Activated naive CD8-positive, alpha-beta T cell treated with anti-CD3 and anti-CD28 coated beads, Interleukin-2, amount 10 ng/mL, durations not matched to agents 7 days and 5 days (primary cell): ENCODE results near the gene IMP4. TPM values are rescaled to one million over a fixed set of nuclear protein-coding genes. Genes with fewer than 3 reads are reported as not detected.
A peak's percentile ranks its signal among the peaks of the same experiment; 100 is the strongest.

Experiments
- ATAC-seq: fragments of 150-1000 bp; cut with Tn5 transposase; one replicate; pipeline ENCODE4 v1.10.0; 2021; ENCODE audit warnings: low read depth, moderate library complexity
- POLR2A ChIA-PET: fragments of 350-600 bp; sonication (Branson Sonifier 250); formaldehyde crosslinking; loops from one replicate; lab custom pipeline; 2021; ENCODE audit warnings: antibody characterized with exemption; lab: Charles Lee
- DNase-seq: peaks from one replicate; pipeline ENCODE4 v3.0.0; 2021
- H3K27ac Mint-ChIP-seq: one replicate; pipeline ENCODE4 v1.8.0; 2022; ENCODE audit warnings: mild to moderate bottlenecking, mixed read lengths
- H3K27me3 Mint-ChIP-seq: one replicate; pipeline ENCODE4 v1.8.0; 2022; ENCODE audit warnings: mild to moderate bottlenecking, moderate library complexity, mixed read lengths
- H3K36me3 Mint-ChIP-seq: one replicate; pipeline ENCODE4 v1.8.0; 2021; ENCODE audit warnings: mild to moderate bottlenecking, mixed read lengths
- H3K4me1 Mint-ChIP-seq: one replicate; pipeline ENCODE4 v1.8.0; 2021; ENCODE audit warnings: mixed read lengths
- H3K4me3 Mint-ChIP-seq: one replicate; pipeline ENCODE4 v1.8.0; 2022; ENCODE audit warnings: mild to moderate bottlenecking, moderate library complexity, mixed read lengths
- H3K9me3 Mint-ChIP-seq: one replicate; pipeline ENCODE4 v1.8.0; 2021; ENCODE audit warnings: mixed read lengths
- total RNA-seq, 2 experiments: library from RNA; stranded (reverse); gene quantifications; one replicate each; pipeline ENCODE4 v1.2.3, GENCODE V29; 2021

IMP4 gene
- total RNA-seq, 2 experiments from 2014 or later: 64.9 to 65.8 TPM

DNA sequence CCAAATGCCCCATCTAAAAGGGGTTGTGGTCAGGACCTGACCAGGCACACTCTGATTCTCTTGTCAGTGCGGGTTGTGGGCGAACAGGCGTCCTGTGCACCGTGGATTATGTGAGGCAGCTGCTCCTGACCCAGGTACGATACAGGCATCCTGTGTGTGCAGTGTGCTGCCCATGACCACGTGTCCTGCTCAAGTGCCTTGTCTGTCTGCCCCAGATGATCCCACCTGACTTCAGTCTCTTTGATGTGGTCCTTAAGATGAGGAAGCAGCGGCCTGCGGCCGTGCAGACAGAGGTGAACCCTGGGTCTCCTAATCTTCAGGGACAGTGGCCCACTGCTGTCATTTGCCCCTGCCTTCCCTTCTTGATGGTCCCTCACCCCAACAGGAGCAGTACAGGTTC lies 27.8 kb downstream of the IMP4 start:
- ATAC-seq: peak; percentile 78
- Mint-ChIP-seq H3K4me1 (peaks cover 38% of the 10 kb centered on the region), H3K4me3 (peak overlapping the region; percentile 95), H3K27ac (peak overlapping the region; percentile 96), H3K9me3 (peaks cover 2% of the 10 kb centered on the region), H3K36me3 (peaks cover 18% of the 10 kb centered on the region), H3K27me3 (peaks cover 22% of the 10 kb centered on the region)
- DNase-seq: peak; percentile 78
- POLR2A ChIA-PET: interaction anchor here (1.9 to 3.2 kb wide), 2 partner anchors 20 to 28 kb away, joined by 4 to 42 read pairs; partner anchors contain the start of gene IMP4

DNA sequence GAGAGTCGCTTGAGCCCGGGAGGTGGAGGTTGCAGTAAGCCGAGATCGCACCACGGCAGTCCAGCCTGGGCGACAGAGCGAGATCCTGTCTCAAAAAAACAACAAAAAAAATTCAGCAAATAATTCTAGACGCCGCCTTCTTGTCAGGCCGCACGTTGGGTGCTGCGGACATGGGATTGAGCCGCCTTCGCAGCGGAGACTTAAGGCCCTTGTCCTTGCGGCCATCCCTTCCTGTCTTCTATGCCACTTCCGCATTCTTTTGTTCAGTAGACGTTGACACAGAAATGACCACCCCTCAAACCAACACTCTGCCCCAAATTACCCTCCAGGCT lies 29.0 kb downstream of the IMP4 start:
- ATAC-seq: no peak
- Mint-ChIP-seq H3K36me3 (peaks cover 27% of the 10 kb centered on the region), H3K27me3 (peaks cover 16% of the 10 kb centered on the region), H3K4me3 (peak overlapping the region; percentile 95), H3K4me1 (peaks cover 46% of the 10 kb centered on the region), H3K9me3 (peaks cover 2% of the 10 kb centered on the region), H3K27ac (peak overlapping the region; percentile 96)
- POLR2A ChIA-PET: interaction anchor here (1.0 to 3.2 kb wide), 3 partner anchors 8 to 29 kb away, joined by 3 to 42 read pairs (median 4); partner anchors contain the start of gene IMP4
- DNase-seq: no peak

DNA sequence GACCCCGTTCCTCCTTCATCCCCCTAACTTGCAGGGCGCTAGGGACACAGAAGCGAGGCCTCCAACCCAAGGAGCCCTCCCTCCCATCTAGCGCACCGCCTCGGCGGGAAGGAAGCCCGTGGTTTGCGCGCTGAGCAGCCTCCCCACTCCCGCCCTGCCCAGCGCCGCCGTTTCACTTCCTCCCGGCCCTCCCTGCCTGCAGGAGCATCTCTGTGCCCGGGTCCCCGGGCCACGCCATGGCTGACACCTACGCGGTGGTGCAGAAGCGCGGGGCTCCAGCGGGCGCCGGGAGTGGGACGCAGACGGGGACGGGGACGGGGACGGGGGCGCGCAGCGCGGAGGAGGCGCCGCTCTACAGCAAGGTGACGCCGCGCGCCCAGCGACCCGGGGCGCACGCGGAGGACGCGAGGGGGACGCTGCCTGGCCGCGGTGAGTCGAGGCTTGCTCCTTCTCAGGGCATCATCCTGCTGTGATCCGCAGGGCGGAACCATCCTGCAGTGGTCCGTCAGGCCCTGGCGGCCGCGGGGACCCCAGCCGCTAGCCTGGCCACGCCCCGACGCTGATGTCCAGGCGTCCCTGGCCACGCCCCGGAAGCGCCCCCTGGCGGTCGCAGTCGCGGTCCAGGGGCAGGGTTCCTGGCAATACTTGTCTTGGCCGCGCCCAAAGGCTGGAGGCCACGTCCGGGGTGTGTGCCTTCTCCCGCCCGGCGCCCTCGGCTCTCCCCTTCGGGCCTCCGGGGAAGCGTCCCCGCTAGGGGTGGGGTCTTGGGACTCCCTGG lies 29.5 kb downstream of the IMP4 start:
- H3K9me3 Mint-ChIP-seq: peaks cover 2% of the 10 kb centered on the region
- H3K4me1 Mint-ChIP-seq: peaks cover 51% of the 10 kb centered on the region
- H3K27ac Mint-ChIP-seq: peak overlapping the region; percentile 96
- ATAC-seq (peak; percentile 68), DNase-seq (peak; percentile 84)
- H3K27me3 Mint-ChIP-seq: peaks cover 13% of the 10 kb centered on the region
- POLR2A ChIA-PET: interaction anchor here (0.8 to 3.2 kb wide), 6 partner anchors 12 to 30 kb away, joined by 3 to 42 read pairs (median 4); partner anchors contain the start of genes IMP4 and PTPN18
- H3K4me3 Mint-ChIP-seq: peak overlapping the region; percentile 95
- H3K36me3 Mint-ChIP-seq: peaks cover 27% of the 10 kb centered on the region

DNA sequence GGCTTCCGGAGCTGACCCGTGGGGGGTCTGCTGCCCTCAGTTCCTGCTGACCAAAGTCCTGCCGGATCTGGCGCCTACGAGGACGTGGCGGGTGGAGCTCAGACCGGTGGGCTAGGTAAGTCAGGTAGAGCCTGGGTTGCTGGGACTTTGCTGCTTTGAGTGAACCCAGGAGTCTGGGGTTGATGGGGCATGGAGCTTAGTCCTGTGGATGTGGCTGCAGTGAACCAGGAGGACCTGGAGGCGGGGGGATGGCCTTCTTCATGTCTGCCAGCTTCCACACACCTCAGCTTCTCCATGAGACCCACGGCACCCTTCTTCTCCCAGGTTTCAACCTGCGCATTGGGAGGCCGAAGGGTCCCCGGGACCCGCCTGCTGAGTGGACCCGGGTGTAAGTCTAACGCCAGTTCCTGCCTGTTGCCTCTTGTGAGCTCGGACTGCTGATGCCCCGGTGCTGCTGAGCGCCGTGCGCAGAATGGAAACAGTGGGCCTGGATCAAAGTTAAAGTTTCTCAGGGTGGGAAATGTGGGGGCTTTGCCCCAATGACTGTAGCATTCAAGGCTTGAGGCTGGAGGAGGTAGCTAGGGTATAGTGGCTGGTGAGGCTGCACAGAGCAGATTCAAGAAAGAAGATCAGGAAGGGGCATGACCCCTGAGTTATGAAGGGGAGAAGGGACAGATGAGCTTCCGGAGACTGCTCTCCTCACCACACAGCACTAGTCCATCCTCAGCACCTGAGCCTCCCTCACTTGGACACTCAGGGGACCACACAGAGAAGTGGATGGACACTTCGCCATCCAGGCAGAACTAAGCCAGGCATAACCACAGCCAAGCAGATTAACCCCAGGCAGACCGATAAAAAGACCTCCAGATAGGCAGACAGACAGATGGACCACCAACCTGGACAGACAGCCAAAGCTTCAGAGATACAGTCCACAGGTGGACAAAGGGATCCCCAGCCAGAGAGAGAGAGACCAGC lies 30.4 kb downstream of the IMP4 start:
- Mint-ChIP-seq H3K27me3 (peaks cover 5% of the 10 kb centered on the region), H3K9me3 (no peaks in the 10 kb centered on the region), H3K27ac (peak overlapping the region; percentile 76), H3K4me1 (peaks cover 58% of the 10 kb centered on the region), H3K4me3 (peak overlapping the region; percentile 95), H3K36me3 (peaks cover 28% of the 10 kb centered on the region)
- POLR2A ChIA-PET: interaction anchor here (0.8 to 1.9 kb wide), 5 partner anchors 11 to 31 kb away, joined by 3 to 26 read pairs (median 4); partner anchors contain the start of genes IMP4 and PTPN18
- DNase-seq: peak; percentile 40
- no peak for ATAC-seq

GRCh38 chr2:130373808-130374365 lies 31.2 kb downstream of the IMP4 start:
- Mint-ChIP-seq H3K4me1 (peaks cover 60% of the 10 kb centered on the region), H3K27ac (peak overlapping the region; percentile 23), H3K36me3 (peaks cover 28% of the 10 kb centered on the region), H3K27me3 (peaks cover 4% of the 10 kb centered on the region), H3K9me3 (no peaks in the 10 kb centered on the region), H3K4me3 (peak overlapping the region; percentile 95)
- no peak for DNase-seq
- ATAC-seq: no peak
- POLR2A ChIA-PET: interaction anchor here (1.2 to 1.9 kb wide), 2 partner anchors 17 to 32 kb away, joined by 5 to 26 read pairs; partner anchors contain the start of gene IMP4

DNA sequence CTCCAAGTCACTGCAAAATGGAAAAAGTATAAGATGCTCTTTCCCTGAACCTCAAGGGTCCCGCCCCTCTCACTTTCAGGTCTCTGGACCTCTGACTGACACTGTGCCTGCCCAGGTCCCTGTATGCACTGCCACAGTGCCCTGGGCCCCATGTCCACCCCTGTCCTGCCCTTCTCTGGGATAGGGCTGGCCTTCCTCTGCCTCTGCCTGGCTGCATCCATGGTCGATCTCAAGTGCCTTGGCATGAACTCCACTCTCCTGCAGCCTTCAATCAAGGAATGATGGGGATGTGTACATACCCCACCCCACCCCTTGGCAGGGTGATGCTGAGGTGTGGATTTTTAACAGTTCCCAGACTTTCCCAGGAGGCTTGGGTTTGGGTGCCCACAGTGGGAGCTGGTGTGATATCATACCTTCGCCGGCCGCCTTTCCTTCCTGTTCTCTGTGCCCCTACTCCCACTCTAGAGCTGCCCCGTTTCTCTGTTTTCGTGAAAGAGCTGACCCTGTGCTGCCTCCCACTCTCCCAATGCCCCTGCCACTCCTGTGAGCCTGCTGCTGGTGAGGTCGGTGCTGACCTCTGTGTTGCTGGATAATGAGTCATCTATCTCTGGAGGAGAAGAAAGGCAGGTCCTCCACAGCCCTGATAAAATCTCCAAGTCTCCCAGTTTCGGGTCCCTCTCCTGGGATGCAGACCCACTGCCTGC lies 32.0 kb downstream of the IMP4 start:
- peak overlapping the region; percentile 66 for H3K27ac Mint-ChIP-seq
- H3K4me3 Mint-ChIP-seq: no peak overlapping the region
- peaks cover 31% of the 10 kb centered on the region for H3K36me3 Mint-ChIP-seq
- DNase-seq (no peak), ATAC-seq (no peak)
- POLR2A ChIA-PET: no interaction called here
- no peaks in the 10 kb centered on the region for H3K9me3 Mint-ChIP-seq
- peaks cover 4% of the 10 kb centered on the region for H3K27me3 Mint-ChIP-seq
- H3K4me1 Mint-ChIP-seq: peaks cover 66% of the 10 kb centered on the region

GRCh38 chr2:130375291-130376266 lies 32.9 kb downstream of the IMP4 start:
- H3K9me3 Mint-ChIP-seq: no peaks in the 10 kb centered on the region
- H3K4me3 Mint-ChIP-seq: peak overlapping the region; percentile 6
- peaks cover 66% of the 10 kb centered on the region for H3K4me1 Mint-ChIP-seq
- peaks cover 36% of the 10 kb centered on the region for H3K36me3 Mint-ChIP-seq
- POLR2A ChIA-PET: no interaction called here
- no peak overlapping the region for H3K27ac Mint-ChIP-seq
- DNase-seq: no peak
- no peaks in the 10 kb centered on the region for H3K27me3 Mint-ChIP-seq
- no peak for ATAC-seq

DNA sequence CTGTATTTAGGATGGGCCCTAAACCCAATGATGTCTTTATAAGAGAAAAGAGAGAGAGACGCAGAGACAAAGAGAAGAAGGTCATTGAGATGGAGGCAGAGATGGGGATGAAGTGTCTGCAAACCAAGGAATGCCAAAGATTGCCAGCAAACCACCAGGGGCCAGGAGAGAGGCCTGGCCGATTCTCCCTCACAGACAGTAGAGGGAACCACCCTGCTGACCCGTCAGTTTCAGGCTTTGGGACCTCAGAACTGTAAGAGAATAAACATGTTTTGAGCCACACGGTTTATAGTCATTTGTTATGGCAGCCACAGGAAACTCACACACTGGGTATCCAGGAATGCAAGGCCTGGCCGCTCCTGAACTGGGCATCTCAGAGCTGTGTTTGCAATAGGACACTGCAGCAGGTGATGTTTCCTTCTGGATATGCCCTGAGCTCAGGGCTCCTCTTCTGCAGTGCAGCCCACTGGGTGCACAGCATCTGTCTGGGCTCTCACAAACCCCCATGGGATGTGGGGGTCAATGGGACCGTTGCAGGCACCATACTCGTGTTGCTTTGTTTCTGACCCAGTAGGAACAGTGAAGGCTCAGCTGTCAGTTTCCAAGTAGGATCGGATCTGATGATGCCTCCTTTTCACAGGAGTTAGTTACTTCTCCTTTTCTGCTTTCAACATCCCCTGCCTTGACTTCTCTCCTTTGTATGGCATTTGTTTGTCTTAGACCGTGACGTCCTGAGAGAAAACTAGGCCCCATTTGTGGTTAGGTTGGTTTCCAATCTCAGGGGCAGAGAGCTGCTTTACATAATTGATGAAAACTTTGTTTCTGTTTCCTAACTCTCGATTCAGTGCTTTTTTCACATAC lies 34.0 kb downstream of the IMP4 start:
- no peak for ATAC-seq

DNA sequence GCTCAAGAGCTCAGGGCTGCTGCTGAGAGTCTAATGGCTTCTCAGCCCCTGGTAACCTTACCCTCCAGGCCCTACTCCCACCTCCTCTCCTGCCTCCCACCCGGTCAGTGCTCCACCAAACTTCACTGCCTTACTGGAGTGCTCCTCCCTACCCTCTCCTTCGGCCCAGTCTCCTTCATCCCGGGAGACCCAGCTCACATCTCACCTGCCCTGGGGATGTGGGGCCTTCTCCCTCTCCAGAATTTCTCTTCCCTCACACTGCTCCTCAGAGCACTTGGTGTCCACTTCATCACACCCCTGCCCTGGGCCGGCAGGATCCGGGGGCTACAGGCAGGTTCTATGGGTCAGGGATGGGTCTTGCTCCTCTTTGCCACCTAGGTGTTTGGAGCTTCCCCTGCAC lies 34.8 kb downstream of the IMP4 start:
- no peak for ATAC-seq
- H3K36me3 Mint-ChIP-seq: peaks cover 50% of the 10 kb centered on the region
- POLR2A ChIA-PET: interaction anchor here (0.6 to 3.4 kb wide), 3 partner anchors 14 to 595 kb away, joined by 3 to 15 read pairs (median 6); partner anchors contain the start of gene IMP4

More for the DNA sequence above, 34.0 kb downstream of the IMP4 start:
- DNase-seq: no peak
- Mint-ChIP-seq H3K4me1 (peaks cover 58% of the 10 kb centered on the region), H3K36me3 (peaks cover 43% of the 10 kb centered on the region), H3K27ac (peak overlapping the region; percentile 35), H3K4me3 (peak overlapping the region; percentile 51), H3K27me3 (no peaks in the 10 kb centered on the region), H3K9me3 (no peaks in the 10 kb centered on the region)
- POLR2A ChIA-PET: interaction anchor here (0.6 to 1.4 kb wide), 2 partner anchors 34 to 596 kb away, joined by 3 to 6 read pairs; partner anchors contain the start of gene IMP4

GRCh38 chr2:130378206-130378897 lies 35.7 kb downstream of the IMP4 start:
- DNase-seq (no peak), ATAC-seq (no peak)
- POLR2A ChIA-PET: interaction anchor here (1.3 to 3.4 kb wide), 3 partner anchors 7 to 35 kb away, joined by 4 to 15 read pairs (median 6); partner anchors contain the start of gene IMP4
- Mint-ChIP-seq H3K27me3 (no peaks in the 10 kb centered on the region), H3K9me3 (no peaks in the 10 kb centered on the region), H3K36me3 (peaks cover 56% of the 10 kb centered on the region), H3K4me1 (peaks cover 52% of the 10 kb centered on the region), H3K4me3 (no peak overlapping the region), H3K27ac (no peak overlapping the region)

More for the DNA sequence above, 34.8 kb downstream of the IMP4 start:
- Mint-ChIP-seq H3K4me1 (peaks cover 55% of the 10 kb centered on the region), H3K27ac (peak overlapping the region; percentile 35), H3K9me3 (no peaks in the 10 kb centered on the region), H3K4me3 (no peak overlapping the region), H3K27me3 (no peaks in the 10 kb centered on the region)
- no peak for DNase-seq
